BLaER1 treated with 17β-estradiol and CSF1 and Interleukin-3, amounts not matched to agents 10 nM and 100 nM (cell line): ENCODE results near the gene TTLL12.

Source experiments
- H3K27ac ChIP-seq, 11 experiments: shearing (Covaris generic); formaldehyde crosslinking; 2 replicates each; pipeline ENCODE4 v1.8.1; 2022
- H3K27me3 ChIP-seq, 11 experiments: shearing (Covaris generic); formaldehyde crosslinking; 2 replicates each; pipeline ENCODE4 v1.8.1; 2022
- H3K36me3 ChIP-seq, 11 experiments: shearing (Covaris generic); formaldehyde crosslinking; 2 replicates each; pipeline ENCODE4 v1.8.1; 2022
- H3K4me1 ChIP-seq, 10 experiments: shearing (Covaris generic); formaldehyde crosslinking; 2 replicates each; pipeline ENCODE4 v1.8.1; 2022
- H3K4me2 ChIP-seq, 11 experiments: shearing (Covaris generic); formaldehyde crosslinking; 2 replicates each; pipeline ENCODE4 v1.8.1; 2022
- H3K4me3 ChIP-seq, 10 experiments: shearing (Covaris generic); formaldehyde crosslinking; 2 replicates each; pipeline ENCODE4 v1.8.1; 2022
- H3K9ac ChIP-seq, 11 experiments: shearing (Covaris generic); formaldehyde crosslinking; 2 replicates each; pipeline ENCODE4 v1.8.1; 2022
- H3K9me3 ChIP-seq, 11 experiments: shearing (Covaris generic); formaldehyde crosslinking; replicated peaks in 1 of 11; 2 replicates each; pipeline ENCODE4 v1.8.1; 2022
- H4K20me1 ChIP-seq, 11 experiments: shearing (Covaris generic); formaldehyde crosslinking; 2 replicates each; pipeline ENCODE4 v1.8.1; 2022
- Cebpa-rat ChIP-seq, 11 experiments: shearing (Covaris generic); IDR thresholded peaks; 2 replicates each; pipeline ENCODE4 v1.8.1; 2022

The TTLL12 gene

GRCh38 chr22:43198936-43199335 is 12.0 kb upstream of the TTLL12 start:
- no peak for TF ChIP-seq Cebpa-rat (IDR thresholded peaks at IDR 0.05)
- H3K27me3 ChIP-seq, result no peaks in the 10 kb centered on the region
- no peak overlapping the region for H3K4me3 ChIP-seq
- no peak overlapping the region for H3K27ac ChIP-seq
- H3K4me2 ChIP-seq, result no peak overlapping the region
- H3K4me1 ChIP-seq, result peaks cover 5 to 14% (median 12%) of the 10 kb centered on the region in 10 experiments; a peak in 16 of 20 replicates
- H3K9me3 ChIP-seq, result no peaks in the 10 kb centered on the region
- H3K9ac ChIP-seq, result no peak overlapping the region
- no peaks in the 10 kb centered on the region for H3K36me3 ChIP-seq
- H4K20me1 ChIP-seq, result no peaks in the 10 kb centered on the region

GRCh38 chr22:43198126-43198525 is 11.2 kb upstream of the TTLL12 start:
- no peak overlapping the region for H3K4me2 ChIP-seq
- H3K4me3 ChIP-seq, result no peak overlapping the region
- no peaks in the 10 kb centered on the region for H3K9me3 ChIP-seq
- H3K27me3 ChIP-seq, result no peaks in the 10 kb centered on the region
- H3K9ac ChIP-seq, result no peak overlapping the region
- H4K20me1 ChIP-seq, result no peaks in the 10 kb centered on the region
- TF ChIP-seq Cebpa-rat (IDR thresholded peaks at IDR 0.05), result no peak
- no peaks in the 10 kb centered on the region for H3K36me3 ChIP-seq
- peaks cover 5 to 14% (median 12%) of the 10 kb centered on the region in 10 experiments; a peak in 16 of 20 replicates for H3K4me1 ChIP-seq
- H3K27ac ChIP-seq, result no peak overlapping the region

GRCh38 chr22:43197271-43197941 is 10.5 kb upstream of the TTLL12 start:
- Histone ChIP-seq H3K27me3 (no peaks in the 10 kb centered on the region), H3K27ac (no peak overlapping the region), H3K36me3 (no peaks in the 10 kb centered on the region), H3K4me2 (peak overlapping the region in 9 of 11 experiments; percentile 15 to 41 (median 31); a peak in 14 of 22 replicates), H4K20me1 (no peaks in the 10 kb centered on the region), H3K9ac (no peak overlapping the region), H3K9me3 (no peaks in the 10 kb centered on the region), H3K4me3 (no peak overlapping the region), H3K4me1 (peaks cover 5 to 14% (median 12%) of the 10 kb centered on the region in 10 experiments; a peak in 16 of 20 replicates)
- TF ChIP-seq Cebpa-rat (IDR thresholded peaks at IDR 0.05), result no peak

- H3K4me2 ChIP-seq, result no peak overlapping the region
- H3K9me3 ChIP-seq, result peaks cover 6 to 13% (median 10%) of the 10 kb centered on the region in 11 experiments; a peak in 18 of 22 replicates
- no peaks in the 10 kb centered on the region for H4K20me1 ChIP-seq
- TF ChIP-seq Cebpa-rat (IDR thresholded peaks at IDR 0.05), result no peak
- no peaks in the 10 kb centered on the region for H3K27me3 ChIP-seq
- H3K36me3 ChIP-seq, result no peaks in the 10 kb centered on the region; a peak in 1 of 22 replicates
- no peak overlapping the region for H3K27ac ChIP-seq
- peaks cover 3 to 10% (median 8%) of the 10 kb centered on the region in 10 experiments; a peak in 18 of 20 replicates for H3K4me1 ChIP-seq
- no peak overlapping the region for H3K9ac ChIP-seq
- H3K4me3 ChIP-seq, result no peak overlapping the region
These were observed 4.9 kb upstream of the TTLL12 start for GRCh38 chr22:43191831-43192230.

- Histone ChIP-seq H3K4me2 (no peak overlapping the region), H3K27ac (no peak overlapping the region)
These were observed 2.1 kb upstream of the TTLL12 start for GRCh38 chr22:43188829-43189545.

GRCh38 chr22:43187171-43188099 is 501 bp upstream of the TTLL12 start:
- H4K20me1 ChIP-seq, result peaks cover 0 to 38% (median 32%) of the 10 kb centered on the region in 11 experiments; a peak in 16 of 22 replicates
- H3K27ac ChIP-seq, result peak overlapping the region; percentile 67 to 90 (median 81)
- H3K9ac ChIP-seq, result peak overlapping the region; percentile 59 to 86 (median 73); a peak in 21 of 22 replicates
- H3K4me2 ChIP-seq, result peak overlapping the region; percentile 61 to 89 (median 75)
- peaks cover 6 to 13% (median 10%) of the 10 kb centered on the region in 11 experiments; a peak in 18 of 22 replicates for H3K9me3 ChIP-seq
- H3K36me3 ChIP-seq, result peaks cover 8 to 27% (median 13%) of the 10 kb centered on the region in 11 experiments; a peak in 19 of 22 replicates
- H3K27me3 ChIP-seq, result no peaks in the 10 kb centered on the region
- peaks cover 28 to 38% (median 35%) of the 10 kb centered on the region in 10 experiments for H3K4me1 ChIP-seq
- TF ChIP-seq Cebpa-rat (IDR thresholded peaks at IDR 0.05), result no peak
- peak overlapping the region; percentile 47 to 96 (median 62); a peak in 18 of 20 replicates for H3K4me3 ChIP-seq

More at GRCh38 chr22:43188829-43189545, 2.1 kb upstream of the TTLL12 start:
- TF ChIP-seq Cebpa-rat (IDR thresholded peaks at IDR 0.05), result no peak
- H3K4me1 ChIP-seq, result peaks cover 20 to 28% (median 27%) of the 10 kb centered on the region in 10 experiments
- no peak overlapping the region for H3K9ac ChIP-seq
- peaks cover 0 to 22% (median 17%) of the 10 kb centered on the region in 11 experiments; a peak in 15 of 22 replicates for H4K20me1 ChIP-seq
- peaks cover 6 to 13% (median 10%) of the 10 kb centered on the region in 11 experiments; a peak in 18 of 22 replicates for H3K9me3 ChIP-seq
- H3K36me3 ChIP-seq, result peaks cover 0 to 12% (median 5%) of the 10 kb centered on the region in 11 experiments; a peak in 10 of 22 replicates
- H3K27me3 ChIP-seq, result no peaks in the 10 kb centered on the region
- H3K4me3 ChIP-seq, result no peak overlapping the region

- H3K9ac ChIP-seq, result peak overlapping the region; percentile 83 to 98 (median 92)
- H3K27me3 ChIP-seq, result no peaks in the 10 kb centered on the region
- peak overlapping the region; percentile 84 to 99 (median 94) for H3K4me2 ChIP-seq
- H3K27ac ChIP-seq, result peak overlapping the region in 10 of 11 experiments; percentile 80 to 97 (median 90); a peak in 19 of 22 replicates
- H3K9me3 ChIP-seq, result peaks cover 1 to 6% (median 5%) of the 10 kb centered on the region in 11 experiments; a peak in 17 of 22 replicates
- H4K20me1 ChIP-seq, result peaks cover 0 to 53% (median 48%) of the 10 kb centered on the region in 11 experiments; a peak in 18 of 22 replicates
- peaks cover 28 to 38% (median 35%) of the 10 kb centered on the region in 10 experiments for H3K4me1 ChIP-seq
- H3K36me3 ChIP-seq, result peaks cover 17 to 43% (median 29%) of the 10 kb centered on the region in 11 experiments
- no peak for TF ChIP-seq Cebpa-rat (IDR thresholded peaks at IDR 0.05)
- H3K4me3 ChIP-seq, result peak overlapping the region; percentile 71 to 96 (median 86)
These were observed 1.1 kb downstream of the TTLL12 start for GRCh38 chr22:43185860-43186261.
